ENCODE data around the gene AS3MT.
"Not testable (repeated sequence)": the region's sequence is repeated elsewhere in the genome, so short reads cannot be mapped to it uniquely, and the experiment has no call there.

The AS3MT gene

GRCh38 chr10:102869258-102870198 lies at the start of gene AS3MT:
TSS of gene AS3MT (plus strand) at chr10:102869470. CDS start at chr10:102869593, 123 bp downstream.
- no peak for DNase-seq (ENCODE audit: low spot score)

GRCh38 chr10:102820008-102820407 lies 49.3 kb upstream of the AS3MT start:
- not testable (repeated sequence) for DNase-seq (ENCODE audit: low spot score)

- no peak for DNase-seq (ENCODE audit: low spot score)
These were observed 47.0 kb upstream of the AS3MT start for GRCh38 chr10:102822222-102822621.

GRCh38 chr10:102824664-102825063 lies 44.6 kb upstream of the AS3MT start:
- no peak for DNase-seq (ENCODE audit: low spot score)

- DNase-seq (ENCODE audit: low spot score), result no peak
These were observed 43.0 kb upstream of the AS3MT start for GRCh38 chr10:102826148-102826796.

GRCh38 chr10:102827597-102827975 lies 41.7 kb upstream of the AS3MT start:
- DNase-seq (ENCODE audit: low spot score), result no peak

- no peak for DNase-seq (ENCODE audit: low spot score)
These were observed 37.8 kb upstream of the AS3MT start for GRCh38 chr10:102831322-102832071.

- no peak for DNase-seq (ENCODE audit: low spot score)
These were observed 37.0 kb upstream of the AS3MT start for GRCh38 chr10:102832248-102832647.

GRCh38 chr10:102832987-102833386 lies 36.3 kb upstream of the AS3MT start:
- no peak for DNase-seq (ENCODE audit: low spot score)

- DNase-seq (ENCODE audit: low spot score), result no peak
These were observed 35.1 kb upstream of the AS3MT start for GRCh38 chr10:102834143-102834542.

- peak; percentile 77 for DNase-seq (ENCODE audit: low spot score)
These were observed 34.2 kb upstream of the AS3MT start for GRCh38 chr10:102835007-102835482.

- DNase-seq (ENCODE audit: low spot score), result no peak
These were observed 32.0 kb upstream of the AS3MT start, which contains the start of gene CYP17A1 for GRCh38 chr10:102837230-102837721. TSS of gene CYP17A1 (minus strand) at chr10:102837413. CDS start at chr10:102837361, 52 bp downstream.

- not testable (repeated sequence) for DNase-seq (ENCODE audit: low spot score)
These were observed 30.9 kb upstream of the AS3MT start for GRCh38 chr10:102838276-102838927.

- DNase-seq (ENCODE audit: low spot score), result no peak
These were observed 27.4 kb upstream of the AS3MT start for GRCh38 chr10:102841827-102842345.

GRCh38 chr10:102843139-102843538 lies 26.1 kb upstream of the AS3MT start:
- not testable (repeated sequence) for DNase-seq (ENCODE audit: low spot score)

- DNase-seq (ENCODE audit: low spot score), result not testable (repeated sequence)
These were observed 25.0 kb upstream of the AS3MT start for GRCh38 chr10:102844190-102844776.

- no peak for DNase-seq (ENCODE audit: low spot score)
These were observed 23.8 kb upstream of the AS3MT start for GRCh38 chr10:102845352-102845902.

- no peak for DNase-seq (ENCODE audit: low spot score)
These were observed 19.2 kb upstream of the AS3MT start for GRCh38 chr10:102850025-102850518.

- not testable (repeated sequence) for DNase-seq (ENCODE audit: low spot score)
These were observed 16.0 kb upstream of the AS3MT start for GRCh38 chr10:102853237-102853636.

GRCh38 chr10:102855731-102856436 lies 13.4 kb upstream of the AS3MT start:
- DNase-seq (ENCODE audit: low spot score), result not testable (repeated sequence)

Data from CD4-positive, alpha-beta T cell treated with Interleukin-2 at 100 ng/mL for 4 hours (primary cell).